Stimulated activated CD4-positive, alpha-beta T cell treated with anti-CD3 and anti-CD28 coated beads, Interleukin-15, amount 100 ng/mL, for 48 hours (primary cell): ENCODE measurements around the gene PIK3R5.

ENCODE experiments used
- DNase-seq, 2 donors: peaks; one replicate each; pipeline ENCODE4 v3.0.0-alpha.2; 2020; ENCODE audit warnings: low read depth in 2 of 2

PIK3R5 gene

DNA sequence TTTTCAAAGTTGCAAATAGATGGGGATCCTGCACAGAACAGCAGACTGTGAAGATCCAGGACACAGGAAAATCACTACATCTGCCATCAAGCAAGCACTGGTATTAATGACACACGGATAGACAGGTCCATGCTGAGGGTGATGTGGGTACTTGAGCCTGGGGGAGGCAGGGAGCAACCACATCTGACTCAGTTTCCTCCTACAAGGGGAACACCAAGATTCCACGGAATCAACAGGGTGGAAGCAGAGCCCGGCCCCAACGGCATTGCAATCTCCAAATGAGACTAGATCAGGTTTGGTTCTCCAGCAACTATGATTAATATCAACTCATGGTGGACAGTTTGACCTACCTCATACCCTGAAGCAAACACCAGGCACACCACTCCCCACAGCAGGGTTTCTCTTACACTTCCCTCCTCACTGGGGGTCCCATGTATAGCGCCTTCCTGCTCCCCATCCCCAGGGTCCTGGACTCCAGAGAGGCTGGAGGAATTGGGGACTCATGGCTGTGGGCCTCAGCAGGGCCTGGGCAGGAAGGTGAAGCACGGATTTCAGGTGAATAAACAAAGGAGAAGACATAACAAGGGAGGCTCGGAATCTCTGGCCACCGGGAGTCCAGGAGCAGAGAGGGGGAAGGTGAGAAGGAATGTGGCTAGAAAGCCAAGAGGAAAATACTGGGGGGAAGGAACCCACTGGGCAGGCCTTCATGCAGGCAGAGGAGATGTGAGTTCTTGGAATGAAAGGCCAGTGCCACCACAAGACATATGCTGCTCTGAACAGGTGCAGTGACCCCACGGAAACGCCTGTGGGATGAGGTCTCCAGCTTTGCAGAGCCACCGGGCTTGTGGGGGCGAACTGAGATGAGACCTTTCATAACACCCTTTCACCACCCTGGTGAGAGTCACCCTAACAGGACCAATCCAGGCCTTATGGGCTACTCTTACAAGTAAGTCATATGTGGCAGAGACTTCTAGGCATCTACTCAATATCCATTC lies 68.6 kb downstream of the PIK3R5 start:
- no peak for DNase-seq

GRCh38 chr17:8896087-8896486 lies 69.4 kb downstream of the PIK3R5 start:
- no peak for DNase-seq

- peak in 1 of 2 donors; percentile 32 for DNase-seq
These were observed 70.6 kb downstream of the PIK3R5 start for GRCh38 chr17:8894673-8895578.

DNA sequence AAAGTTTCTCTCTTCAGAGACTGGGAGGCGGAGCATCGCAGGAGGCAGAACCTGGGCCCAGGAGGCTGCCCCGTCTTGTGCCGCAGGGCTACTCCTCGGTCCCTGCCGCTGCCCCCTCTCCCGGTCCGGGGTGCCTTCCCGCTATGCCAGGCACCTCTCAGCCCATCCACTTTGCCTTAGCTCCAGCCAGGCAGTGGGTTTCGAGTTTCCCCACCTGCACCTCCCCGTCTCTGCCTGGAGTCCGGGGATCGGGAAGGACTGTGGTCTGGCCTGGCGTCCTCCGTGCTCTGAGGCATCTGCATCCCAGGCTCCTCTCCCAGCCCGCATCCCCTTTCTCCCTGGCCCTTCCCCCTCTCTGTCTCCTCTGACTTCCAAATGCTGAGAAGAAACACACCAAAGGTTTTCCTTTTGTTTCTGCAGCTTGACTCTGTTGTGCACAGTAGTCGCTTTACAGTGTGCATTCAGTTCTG lies 71.3 kb downstream of the PIK3R5 start:
- DNase-seq = no peak

DNA sequence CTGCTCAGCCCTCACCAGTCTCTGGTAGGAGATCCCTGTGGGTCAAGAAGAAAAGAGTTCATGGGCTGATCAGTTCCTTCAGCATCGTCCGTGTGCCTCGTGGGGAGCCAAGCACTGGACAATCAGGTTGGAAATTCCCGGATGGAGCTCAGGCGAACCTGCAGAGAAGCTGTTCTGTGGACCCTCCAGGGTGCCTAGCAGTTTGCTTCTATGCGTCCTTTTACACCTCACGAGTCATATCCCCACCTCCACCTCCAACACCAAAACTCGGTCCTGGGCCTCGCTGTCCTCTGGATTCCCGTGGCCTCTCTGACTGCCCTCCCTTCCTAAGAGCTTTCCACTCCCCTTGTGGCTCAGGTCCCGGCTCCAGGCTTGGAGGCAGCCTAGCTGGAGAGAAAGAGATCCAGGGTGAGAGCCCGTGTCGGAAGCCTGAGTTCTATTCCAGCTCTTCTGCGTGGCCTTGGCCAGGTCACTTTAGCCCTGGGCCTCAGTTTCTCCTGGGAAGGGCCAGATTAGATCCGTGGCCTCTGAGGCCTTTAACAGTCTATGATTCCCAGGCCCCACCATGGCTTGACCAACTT lies 71.8 kb downstream of the PIK3R5 start:
- no peak for DNase-seq

- DNase-seq = no peak
These were observed 72.4 kb downstream of the PIK3R5 start for GRCh38 chr17:8893059-8893458.

- DNase-seq = no peak
These were observed 73.2 kb downstream of the PIK3R5 start for GRCh38 chr17:8892338-8892690.

DNA sequence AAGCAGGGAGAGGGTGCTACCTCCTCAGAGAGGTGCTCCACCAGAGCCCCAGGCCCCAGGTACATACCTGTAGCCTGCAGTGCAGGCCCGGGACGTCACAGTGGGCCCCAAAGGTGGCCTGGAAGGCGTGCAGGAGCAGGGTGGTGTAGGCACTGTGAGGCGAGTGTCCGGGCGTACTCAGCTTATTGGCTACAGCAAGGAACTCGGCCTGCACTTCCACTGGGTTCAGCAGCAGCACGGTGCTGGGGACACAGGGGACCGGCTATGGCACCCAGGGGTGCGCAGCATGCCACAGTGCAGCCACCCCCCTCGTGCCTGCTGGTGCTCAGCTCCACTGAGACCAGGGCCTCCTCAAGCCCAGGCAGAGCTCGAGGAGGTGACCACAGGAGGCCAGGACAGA lies 74.8 kb downstream of the PIK3R5 start:
- DNase-seq = no peak

GRCh38 chr17:8889458-8890210 lies 75.9 kb downstream of the PIK3R5 start:
- DNase-seq = no peak

DNA sequence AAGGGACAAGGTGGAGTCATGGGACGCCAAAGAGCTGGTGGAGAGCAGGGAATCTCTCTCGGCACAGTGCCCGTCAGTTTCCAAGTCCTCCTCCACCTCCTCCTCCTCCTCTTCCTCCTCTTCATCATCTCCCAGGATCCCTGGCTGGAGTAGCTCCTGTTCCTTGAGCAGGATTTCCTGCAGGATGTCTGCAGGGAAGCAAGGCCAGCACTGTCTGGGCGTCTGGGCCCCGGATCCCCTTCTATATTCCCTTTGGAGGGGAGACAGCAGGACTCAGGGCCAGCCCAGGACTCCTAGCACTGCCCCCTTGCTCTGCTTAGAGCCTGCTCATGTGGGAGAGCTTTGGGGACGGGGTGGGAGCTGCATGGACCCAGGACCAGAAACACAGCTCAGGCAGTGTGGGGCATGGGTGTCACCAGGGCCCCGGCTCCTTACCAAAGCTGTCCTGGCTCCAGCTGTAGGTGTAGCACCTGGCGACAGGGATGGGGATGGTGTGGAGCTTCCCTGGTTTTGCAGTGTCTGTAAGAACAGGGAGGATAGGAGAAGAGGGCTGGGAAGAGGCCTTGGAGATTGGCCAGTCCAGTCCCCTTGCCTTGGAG lies 76.7 kb downstream of the PIK3R5 start:
- no peak for DNase-seq

- no peak for DNase-seq
These were observed 77.4 kb downstream of the PIK3R5 start for GRCh38 chr17:8887834-8888703.

GRCh38 chr17:8887301-8887700 lies 78.2 kb downstream of the PIK3R5 start:
- DNase-seq = no peak

DNA sequence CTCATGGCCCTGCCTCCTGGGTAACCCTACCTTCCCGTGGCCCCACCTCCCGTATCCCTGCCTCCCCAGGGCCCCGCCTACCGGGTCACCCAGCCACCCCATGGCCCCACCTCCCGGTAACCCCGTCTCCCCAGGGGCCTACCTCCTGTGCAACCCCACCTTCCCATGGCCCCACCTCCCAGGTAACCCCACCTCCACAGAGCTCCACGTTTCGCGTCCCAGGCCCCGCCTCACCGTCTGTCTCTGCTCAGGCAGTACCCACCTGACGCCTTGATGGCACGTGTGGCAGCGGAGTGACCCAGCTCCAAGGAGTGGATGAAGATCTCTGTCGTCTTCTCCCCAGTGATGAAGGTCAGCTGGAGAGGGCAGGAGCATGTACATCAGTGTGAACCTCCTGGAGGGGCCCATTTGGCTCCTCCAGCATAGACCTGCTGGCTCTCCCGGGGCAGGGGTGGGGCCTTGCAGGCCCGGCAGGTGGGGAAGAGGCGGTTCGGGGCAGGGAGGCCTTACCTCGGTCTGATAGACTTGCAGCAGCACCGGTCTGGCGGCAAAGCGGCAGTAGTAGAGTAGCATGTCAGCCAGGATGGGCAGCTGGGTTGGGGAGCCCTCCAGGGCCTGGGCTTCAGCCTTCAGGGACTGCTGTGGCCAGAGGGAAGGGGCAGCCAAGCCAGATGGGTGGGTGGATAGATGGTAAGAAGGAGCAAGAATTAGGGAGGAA lies 79.4 kb downstream of the PIK3R5 start:
- no peak for DNase-seq

DNA sequence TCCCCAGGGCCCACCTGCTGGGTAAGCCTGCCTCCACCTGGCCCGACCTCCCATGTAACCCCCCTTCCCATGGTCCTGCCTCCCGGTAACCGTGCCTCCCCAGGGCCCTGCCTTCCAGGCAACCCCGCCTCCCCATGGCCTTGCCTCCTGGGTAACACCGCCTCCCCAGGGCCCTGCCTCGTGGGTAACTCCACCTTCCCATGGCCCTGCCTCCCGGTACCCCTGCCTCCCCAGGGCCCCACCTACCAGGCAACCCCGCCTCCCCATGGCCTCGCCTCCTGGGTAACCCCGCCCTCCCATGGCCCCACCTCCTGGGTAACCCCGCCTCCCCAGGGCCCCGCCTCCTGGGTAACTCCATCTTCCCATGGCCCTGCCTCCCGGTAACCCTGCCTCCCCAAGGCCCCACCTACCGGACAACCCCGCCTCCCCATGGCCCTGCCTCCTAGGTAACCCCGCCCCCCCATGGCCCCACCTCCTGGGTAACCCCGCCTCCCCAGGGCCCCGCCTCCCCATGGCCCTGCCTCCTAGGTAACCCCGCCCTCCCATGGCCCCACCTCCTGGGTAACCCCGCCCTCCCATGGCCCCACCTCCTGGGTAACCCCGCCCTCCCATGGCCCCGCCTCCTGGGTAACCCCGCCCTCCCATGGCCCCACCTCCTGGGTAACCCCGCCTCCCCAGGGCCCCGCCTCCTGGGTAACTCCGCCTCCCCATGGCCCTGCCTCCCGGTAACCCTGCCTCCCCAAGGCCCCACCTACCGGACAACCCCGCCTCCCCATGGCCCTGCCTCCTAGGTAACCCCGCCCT lies 80.1 kb downstream of the PIK3R5 start:
- DNase-seq = peak; percentile 44 to 70

DNA sequence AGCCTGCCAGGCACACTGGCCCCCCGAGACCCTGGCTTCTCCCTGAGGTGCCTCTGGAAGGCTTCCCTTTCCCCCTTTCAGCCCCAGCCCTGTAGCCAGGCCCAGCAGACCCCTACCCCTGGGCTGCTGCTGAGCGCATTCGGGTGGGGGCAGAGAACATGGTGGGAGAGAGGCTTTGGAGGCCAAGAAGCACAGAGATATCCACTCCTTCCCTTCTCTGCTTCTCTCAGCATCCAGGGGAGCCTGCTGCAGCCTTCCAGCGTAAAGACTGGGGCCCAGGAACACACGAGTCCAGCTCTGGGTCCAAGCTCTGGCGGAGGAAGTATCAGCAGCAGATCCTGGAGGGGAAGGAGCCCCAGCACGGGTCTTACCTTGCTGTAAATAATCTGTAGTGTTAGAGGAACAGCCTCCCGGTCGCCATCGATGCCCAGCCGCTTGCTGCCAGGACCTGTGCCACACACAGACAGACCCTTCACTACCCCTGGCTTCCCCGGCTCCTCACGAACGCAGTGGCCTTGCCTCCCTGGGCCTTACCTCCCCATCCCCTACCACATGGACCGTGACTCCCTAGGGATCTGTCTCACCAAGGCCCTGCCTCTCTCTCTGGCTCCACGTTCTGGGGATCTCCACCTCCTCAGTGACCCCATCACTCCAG lies 81.0 kb downstream of the PIK3R5 start:
- no peak for DNase-seq

GRCh38 chr17:8883353-8883752 lies 82.2 kb downstream of the PIK3R5 start:
- no peak for DNase-seq

- DNase-seq = no peak
These were observed 83.9 kb downstream of the PIK3R5 start for GRCh38 chr17:8881606-8882005.

- DNase-seq = no peak
These were observed 85.0 kb downstream of the PIK3R5 start for GRCh38 chr17:8880466-8880865.
